ENCODE measurements around the gene ACBD4. TPM values are rescaled to one million over a fixed set of nuclear protein-coding genes. Genes with fewer than 3 reads are reported as not detected.

The ACBD4 gene
- total RNA-seq, 1 donor from 2014 or later: 7.7 TPM

DNA sequence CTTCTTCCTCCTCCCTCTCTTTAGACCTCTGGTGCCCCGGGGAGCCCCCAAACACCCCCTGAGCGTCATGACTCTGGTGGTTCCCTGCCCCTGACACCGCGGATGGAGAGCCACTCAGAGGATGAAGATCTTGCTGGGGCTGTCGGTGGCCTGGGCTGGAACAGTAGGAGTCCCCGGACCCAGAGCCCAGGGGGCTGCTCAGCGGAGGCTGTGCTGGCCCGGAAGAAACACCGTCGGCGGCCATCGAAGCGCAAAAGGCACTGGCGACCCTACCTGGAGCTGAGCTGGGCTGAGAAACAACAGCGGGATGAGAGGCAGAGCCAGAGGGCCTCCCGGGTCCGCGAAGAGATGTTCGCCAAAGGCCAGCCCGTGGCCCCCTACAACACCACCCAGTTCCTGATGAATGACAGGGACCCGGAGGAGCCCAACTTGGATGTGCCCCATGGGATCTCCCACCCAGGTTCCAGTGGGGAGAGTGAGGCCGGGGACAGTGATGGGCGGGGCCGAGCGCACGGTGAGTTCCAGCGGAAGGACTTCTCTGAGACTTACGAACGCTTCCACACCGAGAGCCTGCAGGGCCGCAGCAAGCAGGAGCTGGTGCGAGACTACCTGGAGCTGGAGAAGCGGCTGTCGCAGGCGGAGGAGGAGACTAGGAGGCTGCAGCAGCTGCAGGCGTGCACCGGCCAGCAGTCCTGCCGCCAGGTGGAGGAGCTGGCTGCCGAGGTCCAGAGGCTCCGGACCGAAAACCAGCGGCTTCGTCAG, 33.7 kb downstream of the ACBD4 start:
- no peak for ATAC-seq
- DNase-seq: no peak
- intact Hi-C loops (cut with micrococcal nuclease): no loop called here

DNA sequence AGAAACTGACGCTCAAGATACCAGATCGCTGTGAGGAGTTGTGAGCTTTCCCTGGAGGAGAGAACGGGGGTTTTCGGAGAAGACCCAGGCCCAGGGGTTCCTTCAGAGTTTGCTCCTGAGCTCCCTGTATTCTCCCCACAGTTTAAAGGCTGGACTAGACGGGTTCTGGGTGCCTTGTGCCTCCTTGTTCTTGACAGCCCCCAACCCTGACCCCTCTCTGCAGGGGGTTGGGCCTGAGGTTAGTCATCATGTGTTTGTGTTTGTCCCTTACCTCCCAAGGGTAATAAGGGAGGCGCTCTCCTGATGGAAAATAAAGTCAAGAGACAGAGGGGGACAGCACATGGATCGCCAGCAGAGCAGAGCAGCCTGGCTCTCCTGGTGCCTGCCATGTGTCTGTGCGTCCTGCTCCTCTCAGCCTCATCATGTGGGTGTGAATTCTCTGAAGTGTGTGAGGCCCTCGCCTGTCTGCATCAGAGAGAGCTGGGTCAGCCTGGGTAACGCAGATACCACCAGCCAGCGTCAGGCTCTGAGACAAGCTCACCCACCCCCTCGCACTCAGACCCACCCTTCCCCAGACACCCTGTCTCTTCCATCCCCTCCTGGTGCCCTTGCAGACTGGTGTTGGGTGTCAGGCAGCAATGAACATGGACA, 34.9 kb downstream of the ACBD4 start:
- DNase-seq: no peak
- no peak for ATAC-seq
- intact Hi-C loops (cut with micrococcal nuclease): no loop called here

DNA sequence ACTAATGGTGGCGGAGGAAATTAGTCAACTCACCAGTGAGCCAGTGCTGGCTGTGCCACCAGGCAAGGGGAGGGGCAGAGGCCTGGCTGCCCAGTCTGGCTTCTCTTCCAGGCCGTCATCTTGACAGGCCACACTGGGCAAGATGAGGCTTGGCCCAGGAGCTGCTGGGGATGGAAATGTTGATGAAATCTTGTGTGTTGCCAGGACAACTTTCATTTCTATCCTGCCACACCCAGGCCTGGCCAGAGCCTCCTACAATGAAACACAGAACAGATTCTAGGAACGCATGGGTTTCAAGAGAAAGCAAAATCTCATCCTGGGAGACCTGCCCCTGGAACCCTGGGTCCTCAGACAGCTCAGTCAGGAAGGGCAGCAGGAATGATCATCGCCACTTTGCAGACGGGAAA, 35.4 kb downstream of the ACBD4 start:
- intact Hi-C loops (cut with micrococcal nuclease): no loop called here

DNA sequence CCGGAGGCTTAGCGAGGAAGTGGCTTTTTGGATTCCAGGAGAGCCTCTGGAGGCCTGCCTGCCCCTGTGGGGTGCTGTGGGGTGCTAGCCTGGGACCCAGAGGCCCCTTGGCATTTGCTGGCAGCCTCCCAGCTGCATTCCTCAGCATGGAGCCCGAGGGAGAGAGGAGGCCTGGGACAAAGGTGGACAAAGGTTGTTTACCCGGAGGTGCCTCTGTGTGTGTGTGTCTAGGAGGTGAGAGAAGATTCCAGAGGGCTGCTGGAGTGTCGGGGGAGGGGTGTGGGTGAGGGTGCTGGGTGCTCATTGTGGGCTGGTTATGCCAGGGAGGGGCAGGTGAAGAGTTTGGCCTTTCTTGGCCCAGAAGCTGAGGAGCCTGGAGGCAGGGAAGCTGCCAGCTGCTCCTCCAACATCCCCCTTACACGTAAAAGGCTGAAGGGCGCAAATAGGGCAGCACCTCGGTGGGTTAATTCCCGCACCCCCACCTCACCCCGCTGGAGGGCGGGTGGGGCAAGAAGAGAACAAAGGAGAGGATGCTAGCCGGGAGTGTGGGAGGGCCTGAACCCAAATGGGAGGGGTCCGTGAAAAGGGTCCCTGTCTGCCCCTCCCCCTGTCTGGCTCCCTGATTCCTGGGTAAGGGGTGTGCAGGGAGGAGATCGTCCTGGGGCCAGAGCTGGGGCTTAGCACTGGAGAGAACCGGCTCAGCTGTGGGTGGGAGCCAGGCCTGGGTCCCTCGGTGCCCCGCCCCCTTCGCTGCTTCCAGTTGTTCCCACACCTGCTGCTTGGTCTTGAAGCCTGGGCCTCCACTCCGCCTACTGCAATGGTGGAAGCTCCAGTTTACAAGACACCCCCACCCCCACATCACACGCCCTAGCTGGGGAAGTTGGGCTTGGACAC, 36.1 kb downstream of the ACBD4 start:
- DNase-seq: no peak
- ATAC-seq: peak; percentile 19
- intact Hi-C loops (cut with micrococcal nuclease): no loop called here

More for the DNA sequence above, 35.4 kb downstream of the ACBD4 start:
- ATAC-seq (peak; percentile 76), DNase-seq (peak; percentile 71)

- intact Hi-C loops (cut with micrococcal nuclease): no loop called here
- DNase-seq (no peak), ATAC-seq (no peak)
These were observed 36.7 kb downstream of the ACBD4 start for GRCh38 chr17:45172232-45172540.

- DNase-seq (peak; percentile 74), ATAC-seq (peak; percentile 88)
- intact Hi-C loops (cut with micrococcal nuclease): no loop called here
These were observed 37.2 kb downstream of the ACBD4 start for GRCh38 chr17:45172541-45173286.

DNA sequence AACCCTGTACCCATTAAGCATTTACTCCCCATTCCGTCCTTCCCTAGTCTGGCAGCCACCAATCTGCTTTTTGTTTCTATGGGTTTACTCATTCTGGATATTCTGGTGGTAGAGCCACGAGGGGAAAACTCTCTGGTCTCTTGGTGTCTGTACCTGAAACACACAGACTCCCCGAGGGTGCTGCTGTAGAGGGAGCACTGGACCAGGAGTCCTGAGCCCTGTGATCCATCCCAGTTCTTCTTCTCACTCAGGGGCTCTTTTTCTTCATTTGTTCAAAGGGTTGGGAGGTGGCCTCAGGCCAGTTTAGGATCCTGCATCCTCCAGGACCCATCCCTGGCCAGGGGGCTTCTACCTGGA, 40.2 kb downstream of the ACBD4 start:
- ATAC-seq (no peak), DNase-seq (no peak)
- intact Hi-C loops (cut with micrococcal nuclease): no loop called here

DNA sequence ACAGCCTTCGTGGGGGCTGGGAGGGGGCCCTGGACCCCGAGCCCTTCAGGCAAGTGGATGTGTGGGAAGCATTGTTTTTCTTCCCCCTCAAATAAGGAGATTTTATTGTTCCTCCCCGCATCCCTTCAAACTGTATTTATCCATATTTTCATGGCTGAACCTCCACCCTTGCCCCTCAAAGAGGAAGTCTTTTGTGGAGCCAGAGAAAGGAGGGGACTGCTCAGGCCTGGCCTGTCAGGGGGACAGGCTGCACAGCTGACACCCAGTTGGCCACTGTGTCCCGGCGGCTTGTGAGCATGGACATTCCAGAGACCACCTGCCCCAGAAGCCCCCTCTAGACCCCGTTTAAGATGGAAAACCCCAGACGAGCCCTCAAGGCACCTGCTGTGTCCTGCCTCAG, 42.1 kb downstream of the ACBD4 start:
- DNase-seq: no peak
- intact Hi-C loops (cut with micrococcal nuclease): no loop called here
- ATAC-seq: no peak

DNA sequence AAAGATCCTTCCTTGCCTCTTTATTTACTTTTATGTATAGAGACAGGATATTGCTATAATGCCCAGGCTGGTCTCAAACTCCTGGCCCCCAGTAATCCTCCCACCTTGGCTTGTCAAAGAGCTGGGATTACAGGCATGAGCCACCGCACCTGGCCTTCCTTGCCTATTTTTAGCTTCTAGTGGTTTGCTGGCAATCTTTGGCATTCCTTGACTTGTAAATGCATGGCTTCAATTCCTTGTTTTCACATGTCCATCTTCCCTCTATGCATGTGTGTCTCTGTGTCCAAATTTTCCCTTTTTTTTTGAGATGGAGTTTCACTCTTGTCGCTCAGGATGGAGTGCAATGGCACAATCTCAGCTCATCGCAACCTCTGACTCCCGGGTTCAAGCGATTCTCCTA, 48.7 kb downstream of the ACBD4 start:
- intact Hi-C loops (cut with micrococcal nuclease): no loop called here
- no peak for ATAC-seq
- no peak for DNase-seq

DNA sequence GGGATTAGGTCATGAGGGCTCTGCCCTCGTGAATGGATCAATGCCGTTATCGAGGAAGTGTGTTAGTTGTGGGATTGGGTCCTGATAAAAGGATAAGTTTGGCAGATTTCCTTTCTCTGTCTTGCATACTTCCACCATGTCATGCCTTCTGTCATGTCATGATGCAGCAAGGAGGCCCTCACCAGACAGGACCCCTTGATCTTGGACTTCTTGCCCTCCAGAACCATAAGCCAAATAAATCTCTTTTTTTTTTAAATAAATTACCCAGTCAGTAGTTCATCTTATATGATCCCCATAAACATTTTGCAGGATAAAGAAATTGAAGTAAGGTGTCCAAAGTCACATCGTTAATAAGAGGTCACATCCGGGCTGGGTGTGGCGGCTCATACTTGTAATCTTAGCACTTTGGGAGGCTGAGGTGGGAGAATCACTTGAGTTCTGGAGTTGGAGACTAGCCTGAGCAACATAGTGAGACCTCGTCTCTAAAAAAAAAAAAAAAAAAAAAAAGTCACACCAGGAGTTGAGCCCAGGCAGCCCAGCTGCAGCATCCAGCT, 51.4 kb downstream of the ACBD4 start:
- no peak for DNase-seq
- ATAC-seq: no peak
- intact Hi-C loops (cut with micrococcal nuclease): no loop called here

DNA sequence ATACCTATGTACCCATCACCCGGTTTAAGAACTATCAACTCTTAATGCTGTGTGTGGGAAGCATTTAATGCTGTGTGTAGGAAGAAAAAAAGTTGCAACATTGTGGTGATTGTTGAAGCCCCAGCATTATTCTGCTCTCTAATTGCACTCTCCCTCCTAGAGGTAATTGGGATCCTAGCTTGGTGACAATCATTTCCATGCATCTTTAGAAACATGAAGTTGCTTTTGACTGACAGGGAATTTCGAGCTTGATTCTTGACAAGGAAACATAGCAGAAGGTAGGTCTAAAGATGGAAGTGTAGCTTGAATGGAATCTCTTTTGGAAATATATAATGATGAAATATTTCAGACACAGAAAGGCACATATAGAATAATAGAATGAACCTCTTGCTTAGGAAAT, 53.5 kb downstream of the ACBD4 start:
- DNase-seq (no peak), ATAC-seq (no peak)
- intact Hi-C loops (cut with micrococcal nuclease): no loop called here

DNA sequence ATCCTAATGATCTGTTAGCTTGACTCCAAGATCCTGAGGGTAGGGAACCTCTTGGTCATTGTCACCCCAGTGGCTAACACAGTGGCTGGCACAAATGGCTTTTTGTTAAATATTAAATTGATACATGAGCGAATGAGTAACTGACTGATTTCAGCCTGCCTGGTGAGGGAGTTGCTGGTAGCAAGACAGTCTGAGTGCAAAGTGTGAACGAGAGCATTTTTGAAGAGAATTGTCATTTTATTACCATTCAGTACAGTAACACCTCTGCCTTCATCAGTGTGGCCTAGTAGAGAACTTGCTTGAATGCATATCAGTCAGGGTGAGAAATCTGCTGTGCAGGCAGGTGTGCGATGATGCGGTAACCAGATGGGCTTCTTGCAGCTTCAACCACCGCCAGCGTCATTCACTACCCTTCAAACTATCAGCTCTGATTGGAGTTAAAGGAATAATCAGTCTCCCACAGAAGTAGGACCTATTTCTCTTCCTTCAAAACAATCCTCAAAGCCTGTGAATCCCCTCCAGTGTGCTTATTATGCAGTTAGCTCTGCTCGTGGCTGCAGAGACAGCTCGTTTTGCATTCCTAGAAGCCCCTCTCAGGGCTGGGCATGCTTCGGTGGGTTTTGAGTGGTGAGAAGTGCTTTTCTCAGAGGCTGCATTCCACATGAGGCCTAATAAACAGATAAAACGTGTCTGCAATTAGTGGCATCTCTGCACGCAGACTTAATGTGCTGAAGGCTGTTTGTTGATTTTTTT, 55.2 kb downstream of the ACBD4 start:
- DNase-seq (no peak), ATAC-seq (no peak)
- intact Hi-C loops (cut with micrococcal nuclease): no loop called here

Small RNAs within 50 kb of the gene (microRNA-seq; reads per million reads assigned to microRNA genes)
- gene MIR6784 (ENCODE audit: borderline number of aligned reads): not detected

Other genes with a start within 250 kb of the ACBD4 start
- 54.4 TPM for gene EFTUD2, start 236.2 kb upstream of the ACBD4 start, total RNA-seq
- gene GFAP, start 220.2 kb upstream of the ACBD4 start, total RNA-seq: 4.2 TPM
- gene KIF18B, start 187.9 kb upstream of the ACBD4 start, total RNA-seq: 3.2 TPM
- 15.2 TPM for gene C1QL1, start 167.4 kb upstream of the ACBD4 start, total RNA-seq
- gene DCAKD, start 84.1 kb upstream of the ACBD4 start, total RNA-seq: 25.6 TPM
- 114 TPM for gene NMT1, start 74.4 kb upstream of the ACBD4 start, total RNA-seq
- 281 TPM for gene PLCD3, start 3.2 kb upstream of the ACBD4 start, total RNA-seq
- 35.1 TPM for gene HEXIM1, start 12.8 kb downstream of the ACBD4 start, total RNA-seq
- gene HEXIM2, start 26.2 kb downstream of the ACBD4 start, total RNA-seq: 8.9 TPM
- gene FMNL1, start 86.2 kb downstream of the ACBD4 start, total RNA-seq: 14.0 TPM
- not detected for gene SPATA32, start 126.4 kb downstream of the ACBD4 start, total RNA-seq
- gene MAP3K14, start 181.3 kb downstream of the ACBD4 start, total RNA-seq: 16.6 TPM

All from left ventricle myocardium superior (tissue), 1 donor.